Endodermal cell (in vitro differentiated cells): Measurements from ENCODE around the gene TBK1. TPM values are rescaled to one million over a fixed set of nuclear protein-coding genes. Genes with fewer than 3 reads are reported as not detected.

Experiments used
- DNase-seq: peaks from one replicate; pipeline ENCODE4 v3.0.0-alpha.2; 2017
- H3K27ac ChIP-seq: 2 replicates; pipeline ENCODE4 v1.5.1; 2013; ENCODE audit warnings: mild to moderate bottlenecking, low read depth, low read length, moderate library complexity
- H3K27me3 ChIP-seq: 2 replicates; pipeline ENCODE4 v1.6.1; 2013; ENCODE audit warnings: mild to moderate bottlenecking, low read length, moderate library complexity; ENCODE audit not compliant: insufficient read depth, control insufficient read depth, poor library complexity, severe bottlenecking
- H3K36me3 ChIP-seq: 2 replicates; pipeline ENCODE4 v1.7.0; 2013; ENCODE audit warnings: mild to moderate bottlenecking, low read length, moderate library complexity; ENCODE audit not compliant: control insufficient read depth, insufficient read depth
- H3K4me1 ChIP-seq: one replicate; pipeline ENCODE4 v1.7.0; 2013; ENCODE audit warnings: low read length; ENCODE audit not compliant: control insufficient read depth, insufficient read depth
- H3K4me3 ChIP-seq: 2 replicates; pipeline ENCODE4 v1.5.1; 2013; ENCODE audit warnings: mild to moderate bottlenecking, low read length, moderate library complexity
- H3K9ac ChIP-seq: 2 replicates; pipeline ENCODE4 v1.6.1; 2013; ENCODE audit warnings: mild to moderate bottlenecking, low read length, moderate library complexity; ENCODE audit not compliant: poor library complexity, severe bottlenecking; ENCODE audit errors: extremely low read depth
- H3K9me3 ChIP-seq: 2 replicates; pipeline ENCODE4 v1.6.1; 2013; ENCODE audit warnings: mild to moderate bottlenecking, low read length, moderate library complexity; ENCODE audit not compliant: control insufficient read depth
- H3K27ac Mint-ChIP-seq: 2 replicates; pipeline ENCODE4 v1.8.0; 2020; ENCODE audit warnings: mixed read lengths
- H3K27me3 Mint-ChIP-seq: 2 replicates; pipeline ENCODE4 v1.8.0; 2021; ENCODE audit warnings: mild to moderate bottlenecking, mixed read lengths; ENCODE audit not compliant: insufficient read depth
- H3K36me3 Mint-ChIP-seq: 2 replicates; pipeline ENCODE4 v1.8.0; 2020; ENCODE audit warnings: low read depth, mixed read lengths
- H3K4me1 Mint-ChIP-seq: 2 replicates; pipeline ENCODE4 v1.8.0; 2020; ENCODE audit warnings: mixed read lengths
- H3K4me3 Mint-ChIP-seq: 2 replicates; pipeline ENCODE4 v1.8.0; 2020; ENCODE audit warnings: mild to moderate bottlenecking, moderate library complexity, mixed read lengths
- H3K9me3 Mint-ChIP-seq: 2 replicates; pipeline ENCODE4 v1.8.0; 2020; ENCODE audit warnings: mild to moderate bottlenecking, mixed read lengths
- CTCF ChIP-seq: fragments of 200-600 bp; sonication (generic); conservative IDR thresholded peaks from 2 replicates; pipeline ENCODE4 v1.5.0; 2021; ENCODE audit warnings: antibody characterized with exemption, mild to moderate bottlenecking
- WGBS, 2 experiments: methylation state at CpG; one replicate each; pipeline versions ENCODE4 v1.1.5 to v1.1.7; 2013; ENCODE audit warnings: missing lambda C conversion rate in 2 of 2, mixed read lengths in 1 of 2; ENCODE audit not compliant: insufficient coverage in 1 of 2, insufficient read length in 1 of 2; 5-methylcytosine and 5-hydroxymethylcytosine counted together
- total RNA-seq, 2 donors: library from RNA; stranded (reverse); fragmentation: NEBNext Ultra II Directional in 1 of 2; extraction: Animal tissue kit (Norgen Biotek cat#: 25700) in 1 of 2; gene quantifications; 2 replicates in 1 of 2; 3 replicates in 1 of 2; pipeline ENCODE4 v1.2.1, GENCODE V29; 2021

The TBK1 gene
- total RNA-seq, 2 donors from 2014 or later, result 23.9 to 25.1 TPM

GRCh38 chr12:64428956-64429355, 23.0 kb upstream of the TBK1 start:
- Histone ChIP-seq H3K9me3 (no peaks in the 10 kb centered on the region), H3K27ac (no peak overlapping the region), H3K4me1 (no peaks in the 10 kb centered on the region), H3K4me3 (no peak overlapping the region), H3K36me3 (peaks cover 97% of the 10 kb centered on the region), H3K27me3 (no peaks in the 10 kb centered on the region), H3K9ac (no peak overlapping the region)
- Mint-ChIP-seq H3K27me3 (no peaks in the 10 kb centered on the region), H3K9me3 (no peaks in the 10 kb centered on the region), H3K27ac (no peak overlapping the region), H3K36me3 (peaks cover 83% of the 10 kb centered on the region), H3K4me1 (no peaks in the 10 kb centered on the region), H3K4me3 (no peak overlapping the region)
- DNase-seq, result no peak
- no peak for TF ChIP-seq CTCF
- WGBS, 2 experiments, result 93 to 99% methylated on average over 3 to 4 of the region's 4 CpGs

GRCh38 chr12:64430886-64431285, 21.0 kb upstream of the TBK1 start:
- Histone ChIP-seq H3K4me1 (no peaks in the 10 kb centered on the region), H3K27me3 (no peaks in the 10 kb centered on the region), H3K4me3 (no peak overlapping the region), H3K9ac (no peak overlapping the region), H3K9me3 (no peaks in the 10 kb centered on the region), H3K27ac (no peak overlapping the region), H3K36me3 (peaks cover 95% of the 10 kb centered on the region)
- WGBS, 2 experiments, result 91 to 100% methylated on average over 1 to 2 of the region's 2 CpGs
- no peak for DNase-seq
- Mint-ChIP-seq H3K4me1 (no peaks in the 10 kb centered on the region), H3K9me3 (no peaks in the 10 kb centered on the region), H3K36me3 (peaks cover 85% of the 10 kb centered on the region), H3K27ac (no peak overlapping the region), H3K27me3 (no peaks in the 10 kb centered on the region), H3K4me3 (no peak overlapping the region)
- no peak for TF ChIP-seq CTCF

GRCh38 chr12:64431791-64432190, 20.1 kb upstream of the TBK1 start:
- Mint-ChIP-seq H3K27ac (no peak overlapping the region), H3K9me3 (no peaks in the 10 kb centered on the region), H3K4me3 (no peak overlapping the region), H3K36me3 (peaks cover 84% of the 10 kb centered on the region), H3K4me1 (no peaks in the 10 kb centered on the region), H3K27me3 (no peaks in the 10 kb centered on the region)
- peaks cover 91% of the 10 kb centered on the region for H3K36me3 ChIP-seq
- no peak overlapping the region for H3K4me3 ChIP-seq
- WGBS, 2 experiments, result 96 to 97% methylated on average over 3 to 4 of the region's 4 CpGs
- DNase-seq, result no peak
- TF ChIP-seq CTCF, result no peak
- H3K4me1 ChIP-seq, result no peaks in the 10 kb centered on the region
- H3K9ac ChIP-seq, result no peak overlapping the region
- no peaks in the 10 kb centered on the region for H3K9me3 ChIP-seq
- no peak overlapping the region for H3K27ac ChIP-seq
- H3K27me3 ChIP-seq, result no peaks in the 10 kb centered on the region
